Measurements from ENCODE around the gene TAMALIN. TPM values are rescaled to one million over a fixed set of nuclear protein-coding genes. Genes with fewer than 3 reads are reported as not detected.

TAMALIN gene
- total RNA-seq, 1 experiment from 2014 or later: 0.58 TPM

- ATAC-seq (no peak), DNase-seq (no peak)
- Histone ChIP-seq H3K4me1 (ENCODE audit: insufficient read depth, low read length) (peaks cover 18% of the 10 kb centered on the region), H3K36me3 (ENCODE audit: low read depth, low read length) (no peaks in the 10 kb centered on the region), H3K9ac (ENCODE audit: low read length) (no peak overlapping the region), H3K4me2 (ENCODE audit: low read length) (no peak overlapping the region), H3K27ac (ENCODE audit: low read length) (no peak overlapping the region), H3K27me3 (ENCODE audit: low read length) (no peaks in the 10 kb centered on the region), H3K4me3 (ENCODE audit: low read length) (no peak overlapping the region), H3K79me2 (ENCODE audit: low read length) (peaks cover 5% of the 10 kb centered on the region; the same call in 1 of the 2 replicates), H2AFZ (ENCODE audit: low read length) (no peak overlapping the region), H4K20me1 (ENCODE audit: low read length) (0 out of 2 replicates have a peak, but pooled peaks cover 5% of the 10 kb centered on the region), H3K9me3 (ENCODE audit: low read length) (no peaks in the 10 kb centered on the region), H3F3A (ENCODE audit: low read length, unreplicated experiment) (no peaks in the 10 kb centered on the region), H3K9me2 (replicated peaks; ENCODE audit: low read length) (no peaks in the 10 kb centered on the region)
- no TSS peak for BruUV-seq (replicated peaks)
- TF ChIP-seq EZH2phosphoT487 (IDR thresholded peaks at IDR 0.05; ENCODE audit: borderline replicate concordance, low read length): no peak
- ChIA-PET POLR2A (ENCODE audit: unreplicated experiment) (no interaction called here), CTCF (no interaction called here)
- intact Hi-C loops (cut with micrococcal nuclease): no loop called here
These were observed 40.1 kb downstream of the TAMALIN start for GRCh38 chr12:52046859-52047258.

- Histone ChIP-seq H3K9ac (ENCODE audit: low read length) (no peak overlapping the region), H3K4me1 (ENCODE audit: insufficient read depth, low read length) (peaks cover 27% of the 10 kb centered on the region), H3F3A (ENCODE audit: low read length, unreplicated experiment) (no peaks in the 10 kb centered on the region), H3K9me3 (ENCODE audit: low read length) (no peaks in the 10 kb centered on the region), H3K27me3 (ENCODE audit: low read length) (no peaks in the 10 kb centered on the region), H3K27ac (ENCODE audit: low read length) (no peak overlapping the region), H3K36me3 (ENCODE audit: low read depth, low read length) (no peaks in the 10 kb centered on the region), H3K4me3 (ENCODE audit: low read length) (no peak overlapping the region), H2AFZ (ENCODE audit: low read length) (no peak overlapping the region), H3K4me2 (ENCODE audit: low read length) (no peak overlapping the region), H3K79me2 (ENCODE audit: low read length) (peaks cover 23% of the 10 kb centered on the region; the same call in 1 of the 2 replicates), H3K9me2 (replicated peaks; ENCODE audit: low read length) (no peaks in the 10 kb centered on the region), H4K20me1 (ENCODE audit: low read length) (peaks cover 29% of the 10 kb centered on the region)
- intact Hi-C loops (cut with micrococcal nuclease): no loop called here
- POLR2A ChIA-PET (ENCODE audit: unreplicated experiment): no interaction called here
- no peak for DNase-seq
- BruUV-seq (replicated peaks): no TSS peak
- TF ChIP-seq, protein P1, sequence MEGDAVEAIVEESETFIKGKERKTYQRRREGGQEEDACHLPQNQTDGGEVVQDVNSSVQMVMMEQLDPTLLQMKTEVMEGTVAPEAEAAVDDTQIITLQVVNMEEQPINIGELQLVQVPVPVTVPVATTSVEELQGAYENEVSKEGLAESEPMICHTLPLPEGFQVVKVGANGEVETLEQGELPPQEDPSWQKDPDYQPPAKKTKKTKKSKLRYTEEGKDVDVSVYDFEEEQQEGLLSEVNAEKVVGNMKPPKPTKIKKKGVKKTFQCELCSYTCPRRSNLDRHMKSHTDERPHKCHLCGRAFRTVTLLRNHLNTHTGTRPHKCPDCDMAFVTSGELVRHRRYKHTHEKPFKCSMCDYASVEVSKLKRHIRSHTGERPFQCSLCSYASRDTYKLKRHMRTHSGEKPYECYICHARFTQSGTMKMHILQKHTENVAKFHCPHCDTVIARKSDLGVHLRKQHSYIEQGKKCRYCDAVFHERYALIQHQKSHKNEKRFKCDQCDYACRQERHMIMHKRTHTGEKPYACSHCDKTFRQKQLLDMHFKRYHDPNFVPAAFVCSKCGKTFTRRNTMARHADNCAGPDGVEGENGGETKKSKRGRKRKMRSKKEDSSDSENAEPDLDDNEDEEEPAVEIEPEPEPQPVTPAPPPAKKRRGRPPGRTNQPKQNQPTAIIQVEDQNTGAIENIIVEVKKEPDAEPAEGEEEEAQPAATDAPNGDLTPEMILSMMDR (conservative IDR thresholded peaks at IDR 0.05; ENCODE audit: low read depth, low read length): no peak
- TF ChIP-seq EZH2 (IDR thresholded peaks at IDR 0.05; ENCODE audit: low read length, unreplicated experiment): no peak
- no peak for TF ChIP-seq EZH2phosphoT487 (IDR thresholded peaks at IDR 0.05; ENCODE audit: borderline replicate concordance, low read length)
- CTCF ChIA-PET: no interaction called here
- ATAC-seq: no peak
These were observed 42.5 kb downstream of the TAMALIN start for GRCh38 chr12:52049286-52049685.

GRCh38 chr12:52049688-52050087, 42.9 kb downstream of the TAMALIN start:
- Histone ChIP-seq H2AFZ (ENCODE audit: low read length) (no peak overlapping the region), H3F3A (ENCODE audit: low read length, unreplicated experiment) (no peaks in the 10 kb centered on the region), H3K79me2 (ENCODE audit: low read length) (peaks cover 23% of the 10 kb centered on the region; the same call in 1 of the 2 replicates), H3K27ac (ENCODE audit: low read length) (peak overlapping the region; percentile 93), H3K4me1 (ENCODE audit: insufficient read depth, low read length) (peaks cover 27% of the 10 kb centered on the region), H4K20me1 (ENCODE audit: low read length) (peaks cover 33% of the 10 kb centered on the region), H3K4me2 (ENCODE audit: low read length) (peak overlapping the region; percentile 96; the same call in 1 of the 2 replicates), H3K9ac (ENCODE audit: low read length) (peak overlapping the region; percentile 94), H3K9me2 (replicated peaks; ENCODE audit: low read length) (no peaks in the 10 kb centered on the region), H3K4me3 (ENCODE audit: low read length) (no peak overlapping the region), H3K36me3 (ENCODE audit: low read depth, low read length) (no peaks in the 10 kb centered on the region; the same call in 1 of the 2 replicates), H3K27me3 (ENCODE audit: low read length) (no peaks in the 10 kb centered on the region), H3K9me3 (ENCODE audit: low read length) (no peaks in the 10 kb centered on the region)
- ATAC-seq (no peak), DNase-seq (no peak)
- TF ChIP-seq, protein P1 (conservative IDR thresholded peaks at IDR 0.05; ENCODE audit: low read depth, low read length): no peak
- TF ChIP-seq EZH2 (IDR thresholded peaks at IDR 0.05; ENCODE audit: low read length, unreplicated experiment): no peak
- ChIA-PET POLR2A (ENCODE audit: unreplicated experiment) (no interaction called here), CTCF (no interaction called here)
- no TSS peak for BruUV-seq (replicated peaks)
- intact Hi-C loops (cut with micrococcal nuclease): loop anchor here (1.0 kb wide), 1 partner anchor 12 kb away; no protein-coding TSS in a partner anchor
